COLO668 (cell line): Measurements from ENCODE around the gene RAB39A.
"Not testable (repeated sequence)": the region's sequence is repeated elsewhere in the genome, so short reads cannot be mapped to it uniquely, and the experiment has no call there.

Experiments
- DNase-seq: peaks from one replicate; lab custom pipeline; 2025; ENCODE audit not compliant: unreplicated experiment; lab: John Stamatoyannopoulos, UW

RAB39A gene, protein sequence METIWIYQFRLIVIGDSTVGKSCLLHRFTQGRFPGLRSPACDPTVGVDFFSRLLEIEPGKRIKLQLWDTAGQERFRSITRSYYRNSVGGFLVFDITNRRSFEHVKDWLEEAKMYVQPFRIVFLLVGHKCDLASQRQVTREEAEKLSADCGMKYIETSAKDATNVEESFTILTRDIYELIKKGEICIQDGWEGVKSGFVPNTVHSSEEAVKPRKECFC

DNA sequence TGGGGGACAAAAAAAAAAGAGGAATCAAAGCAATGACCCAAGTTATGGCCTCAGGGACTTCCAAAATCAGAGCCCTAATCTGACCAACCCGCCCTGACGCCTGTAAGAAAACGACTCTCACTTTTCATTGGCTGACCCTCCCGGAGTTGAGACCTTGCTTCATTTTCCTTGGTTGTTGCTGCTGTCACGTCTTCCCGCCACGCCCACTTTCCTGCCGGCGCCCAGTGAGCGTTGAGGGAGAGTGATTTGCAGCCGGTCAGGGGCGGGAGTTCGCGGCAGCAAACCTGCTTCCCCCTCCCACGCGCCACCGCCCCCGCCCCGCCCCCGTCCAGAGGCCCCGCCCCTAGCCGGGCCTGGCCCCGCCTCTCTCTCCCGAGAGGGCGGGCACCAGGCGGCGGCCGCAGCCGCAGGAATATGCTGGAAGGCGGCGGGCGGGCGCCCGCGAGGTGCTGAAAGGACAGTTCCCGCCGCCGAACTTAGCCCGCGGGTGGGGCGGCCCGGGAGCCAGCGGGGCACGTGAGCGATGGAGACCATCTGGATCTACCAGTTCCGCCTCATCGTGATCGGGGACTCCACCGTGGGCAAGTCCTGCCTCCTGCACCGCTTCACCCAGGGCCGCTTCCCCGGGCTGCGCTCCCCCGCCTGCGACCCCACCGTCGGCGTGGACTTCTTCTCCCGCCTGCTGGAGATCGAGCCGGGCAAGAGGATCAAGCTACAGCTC is at the start of gene RAB39A:
TSS of gene RAB39A (plus strand) at position 403 of the 721 bp plus-strand sequence. CDS start at position 524, 121 bp downstream.
- peak; percentile 96 for DNase-seq

DNA sequence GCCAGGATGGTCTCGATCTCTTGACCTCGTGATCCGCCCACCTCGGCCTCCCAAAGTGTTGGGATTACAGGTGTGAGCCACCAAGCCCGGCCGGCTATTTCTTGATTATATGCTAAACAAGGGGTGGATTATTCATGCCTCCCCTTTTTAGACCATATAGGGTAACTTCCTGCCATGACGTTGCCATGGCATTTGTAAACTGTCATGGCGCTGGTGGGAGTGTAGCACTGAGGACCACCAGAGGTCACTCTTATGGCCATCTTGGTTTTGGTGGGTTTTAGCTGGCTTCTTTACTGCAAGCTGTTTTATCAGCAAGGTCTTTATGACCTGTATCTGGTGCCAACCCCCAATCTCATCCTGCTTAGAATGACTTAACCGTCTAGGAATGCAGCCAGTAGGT is 46.8 kb upstream of the RAB39A start:
- not testable (repeated sequence) for DNase-seq

DNA sequence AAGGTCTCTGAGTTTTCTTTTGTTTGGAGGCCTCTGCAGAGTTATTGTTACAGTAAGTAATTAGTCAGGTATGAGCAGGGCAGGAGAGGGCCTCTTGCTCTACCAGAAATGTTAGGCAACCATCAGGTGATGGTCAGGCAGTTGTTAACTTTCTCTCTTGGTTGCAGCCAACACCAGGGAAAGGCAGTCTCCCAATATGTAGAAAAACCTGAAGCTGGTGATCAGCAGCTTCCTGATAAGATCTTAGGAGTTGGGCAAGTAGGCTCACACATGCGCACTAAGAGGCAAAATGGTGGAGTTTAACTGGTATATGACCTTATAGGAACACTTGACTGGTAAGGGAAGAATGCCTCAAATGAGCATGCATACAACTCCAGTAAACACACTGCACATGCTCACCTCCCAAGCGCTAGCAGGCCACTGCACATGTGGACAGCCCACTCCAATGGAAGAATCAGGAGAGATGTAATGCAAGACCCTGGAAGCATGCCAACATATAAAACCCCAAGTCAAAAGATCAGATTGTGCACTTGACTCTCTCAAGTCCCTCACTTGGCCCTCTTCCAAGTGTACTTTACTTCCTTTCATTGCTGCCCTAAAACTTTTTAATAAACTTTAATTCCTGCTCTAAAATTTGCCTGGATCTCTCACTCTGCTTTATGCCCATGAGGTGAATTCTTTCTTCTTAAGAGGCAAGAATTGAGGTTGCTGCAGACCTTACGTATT is 46.0 kb upstream of the RAB39A start:
- DNase-seq, result no peak

DNA sequence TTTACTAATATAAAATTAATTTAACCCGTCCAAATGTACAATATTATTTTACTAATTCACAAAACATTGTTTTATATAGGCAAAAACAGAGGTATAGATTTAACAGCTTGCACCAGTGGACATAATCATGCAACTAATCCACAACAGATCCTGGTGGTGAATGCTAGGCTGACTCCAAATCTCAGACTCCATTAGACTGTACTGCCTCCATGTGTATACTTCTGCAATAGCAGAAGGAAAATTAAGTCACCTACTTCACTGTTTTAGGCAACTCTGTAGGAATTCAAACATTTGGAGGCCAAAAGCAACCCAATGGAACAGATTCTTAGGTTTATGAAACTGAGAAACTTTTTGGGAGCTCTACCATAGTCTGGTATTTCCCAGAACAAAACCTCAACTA is 30.0 kb upstream of the RAB39A start:
- no peak for DNase-seq

DNA sequence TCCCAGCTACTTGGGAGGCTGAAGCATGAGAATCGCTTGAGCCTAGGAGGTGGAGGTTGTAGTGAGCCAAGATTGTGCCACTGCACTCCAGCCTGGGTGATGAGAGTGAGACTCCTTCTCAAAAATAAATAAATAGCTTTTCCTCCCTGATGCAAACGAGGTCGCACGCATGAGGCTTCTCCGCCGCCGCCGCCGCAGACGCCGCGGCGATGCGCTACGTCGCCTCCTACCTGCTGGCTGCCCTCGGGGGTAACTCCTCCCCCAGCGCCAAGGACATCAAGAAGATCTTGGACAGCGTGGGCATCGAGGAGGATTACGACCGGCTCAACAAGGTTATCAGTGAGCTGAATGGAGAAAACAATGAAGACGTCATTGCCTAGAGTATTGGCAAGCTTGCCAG is 20.0 kb upstream of the RAB39A start:
- no peak for DNase-seq

DNA sequence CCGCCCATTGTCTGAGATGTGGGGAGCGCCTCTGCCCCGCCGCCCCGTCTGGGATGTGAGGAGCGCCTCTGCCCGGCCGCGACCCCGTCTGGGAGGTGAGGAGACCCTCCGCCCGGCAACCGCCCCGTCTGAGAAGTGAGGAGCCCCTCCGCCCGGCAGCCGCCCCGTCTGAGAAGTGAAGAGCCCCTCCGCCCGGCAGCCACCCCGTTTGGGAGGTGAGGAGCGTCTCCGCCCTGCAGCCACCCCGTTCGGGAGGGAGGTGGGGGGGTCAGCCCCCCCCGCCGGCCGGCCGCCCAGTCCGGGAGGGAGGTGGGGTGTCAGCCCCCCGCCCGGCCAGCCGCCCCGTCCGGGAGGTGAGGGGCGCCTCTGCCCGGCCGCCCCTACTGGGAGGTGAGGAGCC is 15.8 kb upstream of the RAB39A start:
- not testable (repeated sequence) for DNase-seq

DNA sequence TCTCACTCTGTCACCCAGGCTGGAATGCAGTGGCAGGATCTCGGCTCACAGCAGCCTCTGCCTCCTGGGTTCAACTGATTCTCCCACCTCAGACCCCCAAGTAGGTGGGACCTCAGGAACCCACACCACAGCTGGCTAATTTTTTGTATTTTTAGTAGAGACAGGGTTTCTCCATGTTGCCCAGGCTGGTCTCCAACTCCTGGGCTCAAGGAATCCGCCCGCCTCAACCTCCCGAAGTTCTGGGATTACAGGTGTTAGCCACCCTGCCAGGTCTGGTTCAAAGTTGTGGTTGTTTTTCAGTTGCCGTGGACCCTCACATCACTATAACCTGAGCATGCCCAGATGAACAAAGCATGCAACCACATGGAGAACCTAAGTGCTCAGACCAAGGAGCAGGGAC is 13.0 kb upstream of the RAB39A start:
- no peak for DNase-seq

DNA sequence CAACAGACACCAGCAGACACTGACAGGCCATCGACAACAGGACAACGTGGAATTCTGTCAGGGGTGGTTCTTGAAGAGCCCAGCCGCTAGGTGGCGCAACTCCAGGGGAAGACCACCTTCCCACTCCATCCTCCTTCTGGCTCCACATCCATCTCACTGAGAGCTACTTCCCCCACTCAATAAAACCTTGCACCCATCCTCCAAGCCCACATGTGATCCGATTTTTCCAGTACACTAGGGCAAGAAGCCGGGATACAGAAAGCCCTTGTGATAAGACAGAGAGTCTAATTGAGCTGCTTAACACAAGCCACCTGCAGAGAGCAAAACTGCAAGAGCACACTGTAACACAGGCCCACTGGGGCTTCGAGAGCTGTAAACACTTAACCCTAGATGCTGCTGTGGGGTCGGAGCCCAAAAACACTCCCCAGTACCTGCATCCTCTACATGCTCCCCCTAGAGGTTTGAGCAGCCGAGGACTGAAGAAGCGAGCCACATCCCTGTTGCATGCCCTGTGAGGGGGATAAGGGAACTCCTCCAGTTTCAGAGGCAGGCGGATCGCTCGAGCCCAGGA is 11.5 kb upstream of the RAB39A start:
- peak; percentile 70 for DNase-seq

DNA sequence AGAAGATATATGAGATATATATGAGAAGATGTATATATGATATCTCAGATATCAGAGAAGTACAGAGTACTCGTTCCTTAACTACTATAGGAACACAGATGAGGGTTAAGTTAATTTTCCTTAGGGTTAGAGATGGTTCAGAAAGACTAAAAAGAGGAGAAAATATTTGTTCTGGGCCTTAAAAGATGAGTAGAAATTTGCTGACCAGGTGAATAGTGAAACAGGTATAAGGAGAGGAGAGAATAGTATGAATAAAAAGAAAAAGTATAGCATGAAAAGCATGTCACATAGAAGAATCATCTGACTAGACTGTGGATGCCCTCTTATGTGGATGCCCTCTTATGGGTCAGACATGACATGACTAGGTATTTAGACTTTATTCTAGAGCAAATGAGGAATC is 6.3 kb upstream of the RAB39A start:
- no peak for DNase-seq

DNA sequence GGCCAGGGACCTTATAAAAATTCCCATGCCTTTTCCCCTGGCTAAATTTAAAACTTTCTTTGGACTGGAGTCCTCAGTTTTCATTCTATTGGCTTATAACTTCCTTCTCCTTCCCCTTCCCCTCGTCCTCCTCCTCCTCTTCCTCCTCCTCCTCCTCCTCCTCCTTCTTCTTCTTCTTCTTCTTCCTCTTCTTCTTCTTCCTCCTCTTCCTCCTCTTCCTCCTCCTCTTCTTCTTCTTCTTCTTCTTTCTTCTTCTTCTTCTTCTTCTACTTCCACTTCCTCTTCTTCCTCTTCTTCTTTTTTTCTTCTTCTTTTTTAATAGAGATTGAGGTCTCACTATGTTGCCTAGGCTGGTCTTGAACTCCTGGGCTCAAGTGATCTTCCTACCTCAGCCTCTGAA is 4.7 kb upstream of the RAB39A start:
- not testable (repeated sequence) for DNase-seq

DNA sequence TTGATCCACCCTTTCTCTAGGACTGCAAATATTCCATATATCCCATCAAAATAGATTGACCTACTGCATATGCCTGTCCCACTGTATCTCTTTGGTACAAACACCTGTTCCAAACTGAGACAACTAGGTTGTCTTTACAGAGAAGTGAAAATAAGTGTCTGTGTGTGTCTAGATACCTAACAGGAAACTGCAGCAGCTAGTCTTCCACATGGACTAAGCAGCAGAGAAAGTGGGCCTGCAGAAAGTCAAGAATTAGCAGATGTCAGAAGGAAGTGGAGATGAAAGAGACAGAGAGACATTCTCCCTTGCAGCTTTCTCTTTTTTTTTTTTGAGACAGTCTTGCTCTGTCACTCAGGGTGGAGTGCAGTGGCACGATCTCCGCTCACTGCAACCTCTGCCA is 3.9 kb upstream of the RAB39A start:
- no peak for DNase-seq

DNA sequence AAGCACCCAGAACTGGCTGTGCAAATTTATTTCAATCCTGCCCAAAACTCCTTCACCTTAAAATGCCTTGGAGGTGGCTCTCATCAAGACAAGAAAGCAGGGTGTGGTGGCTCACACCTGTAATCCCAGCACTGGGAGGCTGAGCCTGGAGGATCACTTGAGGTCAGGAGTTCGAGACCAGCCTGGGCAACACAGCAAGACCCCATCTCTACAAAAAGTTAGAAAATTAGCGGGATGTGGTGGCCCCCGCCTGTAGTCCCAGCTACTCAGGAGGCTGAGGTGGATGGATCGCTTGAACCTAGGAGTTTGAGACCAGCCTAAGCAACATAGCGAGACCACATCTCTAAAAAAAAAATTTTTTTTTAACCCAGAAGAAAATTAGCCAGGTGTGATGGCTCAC is 689 bp upstream of the RAB39A start:
- no peak for DNase-seq

DNA sequence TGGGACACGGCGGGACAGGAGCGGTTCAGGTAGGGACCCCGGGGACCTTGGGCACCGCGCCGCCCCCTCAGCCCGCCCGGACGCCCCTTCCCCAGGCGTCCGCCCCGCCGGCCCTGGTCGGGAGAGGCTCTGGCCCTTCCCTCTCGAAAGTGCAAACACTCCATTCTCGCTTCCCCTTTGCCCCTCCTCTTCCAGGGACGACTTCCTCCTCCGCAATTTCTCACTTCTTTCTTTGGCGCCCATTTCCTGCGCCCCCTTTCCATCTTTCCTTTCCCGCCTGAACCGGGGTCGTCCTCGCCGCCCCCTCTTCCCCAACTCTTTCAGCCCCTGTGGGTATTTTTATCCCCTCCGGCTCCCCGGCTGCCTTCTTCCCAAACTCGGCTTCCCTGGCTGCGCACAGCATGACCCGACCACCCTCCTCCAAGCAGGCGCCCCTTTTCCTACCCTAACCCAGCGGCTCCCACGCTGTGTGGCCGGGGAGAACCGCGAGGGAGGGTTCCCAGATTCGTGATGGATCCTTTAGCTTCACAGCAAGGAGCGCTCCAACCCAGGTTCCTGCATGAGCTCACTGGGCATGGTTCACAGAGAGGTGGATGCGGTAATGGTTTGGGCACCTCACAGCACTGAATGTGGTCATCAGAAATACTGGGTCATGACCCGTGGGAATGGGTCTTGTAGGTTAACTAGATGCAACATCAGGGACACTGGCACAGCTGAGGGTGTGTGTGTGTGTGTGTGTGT is 689 bp downstream of the RAB39A start:
- peak; percentile 59 for DNase-seq

DNA sequence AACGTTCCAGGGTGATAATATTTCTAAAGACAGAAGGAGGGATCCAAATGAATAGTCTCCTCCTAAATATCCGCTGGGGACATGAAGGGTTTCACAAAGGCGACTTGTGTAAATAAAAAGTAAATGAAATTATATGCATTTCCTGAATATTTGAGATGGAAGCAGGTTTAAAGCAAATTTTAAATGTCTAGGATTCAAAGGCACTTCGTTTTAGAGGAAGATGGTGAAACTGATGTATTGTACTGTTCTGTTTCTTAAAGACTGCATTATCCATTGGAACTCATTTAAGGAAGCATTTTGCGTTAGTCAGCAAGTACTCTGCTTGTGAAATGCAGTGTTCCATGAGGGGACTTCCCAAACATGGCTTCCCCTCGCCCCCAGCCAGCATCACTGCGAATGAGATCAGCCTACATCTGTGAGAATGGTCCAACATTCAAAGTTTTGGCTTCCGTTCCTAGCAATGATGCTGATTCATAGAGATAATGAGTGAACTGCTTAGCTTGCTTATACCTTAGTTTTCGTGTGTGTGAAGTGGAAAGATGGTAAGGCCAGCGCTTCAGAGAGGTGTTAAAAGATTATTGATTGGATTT is 1.5 kb downstream of the RAB39A start:
- DNase-seq, result peak; percentile 28

DNA sequence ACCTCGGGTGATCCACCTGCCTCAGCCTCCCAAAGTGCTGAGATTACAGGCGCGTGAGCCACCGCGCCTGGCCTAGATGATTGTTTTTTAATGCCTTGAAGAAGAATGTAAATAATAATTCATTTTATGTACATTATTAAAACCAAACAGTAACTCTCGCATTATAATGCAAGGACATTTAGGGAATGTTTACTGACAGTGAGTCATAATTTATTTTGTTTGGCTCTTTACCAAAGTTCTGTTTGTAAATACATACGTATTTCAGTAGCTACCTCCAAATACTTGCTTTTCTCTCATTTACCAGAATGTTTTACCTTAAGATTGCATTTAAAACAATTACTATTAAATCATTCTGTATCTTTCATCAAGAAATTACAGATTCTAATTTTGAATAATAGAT is 3.0 kb downstream of the RAB39A start:
- DNase-seq, result no peak

DNA sequence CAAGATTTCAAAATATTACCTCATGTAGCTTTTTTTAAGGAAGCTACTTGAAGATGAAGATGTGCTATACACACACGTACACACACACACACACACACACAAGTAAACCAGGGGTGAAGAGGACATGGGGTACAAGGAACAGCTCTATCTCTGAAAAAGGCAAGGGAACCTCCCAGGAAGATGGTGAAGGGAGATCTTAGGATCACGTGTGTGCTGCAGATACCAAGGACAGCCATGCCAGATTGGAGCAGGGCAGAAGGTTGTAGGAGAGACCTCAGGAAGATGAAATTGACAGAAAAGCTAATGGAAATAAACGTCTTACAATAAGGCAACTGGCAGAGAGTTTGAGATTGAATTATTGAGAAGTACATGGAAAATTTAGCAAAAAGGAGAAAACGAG is 19.7 kb downstream of the RAB39A start:
- DNase-seq, result no peak

DNA sequence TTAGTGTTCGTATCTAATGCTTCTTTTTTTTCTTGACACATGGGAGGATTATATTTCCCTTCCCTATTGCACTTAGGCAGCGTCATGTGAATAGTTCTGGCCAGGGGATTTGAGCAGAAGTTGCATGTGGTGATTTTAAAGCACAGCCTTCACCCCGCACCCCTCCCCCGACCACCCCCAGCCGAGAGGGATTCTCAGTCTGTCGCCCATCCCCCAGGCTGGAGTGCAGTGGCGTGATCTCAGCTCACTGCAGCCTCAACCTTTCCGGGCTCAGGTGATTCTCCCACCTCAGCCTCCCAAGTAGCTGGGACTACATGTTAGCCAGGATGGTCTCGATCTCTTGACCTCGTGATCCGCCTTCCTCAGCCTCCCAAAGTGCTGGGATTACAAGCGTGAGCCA is 20.1 kb downstream of the RAB39A start:
- not testable (repeated sequence) for DNase-seq

DNA sequence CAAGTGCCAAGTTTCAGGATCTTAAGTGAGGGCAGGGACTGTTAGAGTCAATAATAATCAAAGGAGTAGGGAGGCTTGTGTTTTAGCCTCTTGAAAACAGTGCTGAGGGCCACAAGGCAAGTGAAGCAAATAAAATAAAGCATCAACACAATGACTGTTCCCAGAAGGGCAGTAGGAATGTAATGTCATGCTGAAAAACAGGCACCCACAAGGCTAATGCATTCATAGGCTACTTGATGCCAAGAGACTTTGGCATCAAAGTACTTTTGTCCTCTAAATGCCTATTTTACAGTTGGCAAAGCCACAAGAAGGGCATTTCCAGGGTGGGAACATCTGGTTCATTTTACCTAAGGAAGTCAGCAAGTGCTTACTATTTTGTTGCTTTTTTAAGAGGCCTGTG is 22.9 kb downstream of the RAB39A start:
- no peak for DNase-seq

DNA sequence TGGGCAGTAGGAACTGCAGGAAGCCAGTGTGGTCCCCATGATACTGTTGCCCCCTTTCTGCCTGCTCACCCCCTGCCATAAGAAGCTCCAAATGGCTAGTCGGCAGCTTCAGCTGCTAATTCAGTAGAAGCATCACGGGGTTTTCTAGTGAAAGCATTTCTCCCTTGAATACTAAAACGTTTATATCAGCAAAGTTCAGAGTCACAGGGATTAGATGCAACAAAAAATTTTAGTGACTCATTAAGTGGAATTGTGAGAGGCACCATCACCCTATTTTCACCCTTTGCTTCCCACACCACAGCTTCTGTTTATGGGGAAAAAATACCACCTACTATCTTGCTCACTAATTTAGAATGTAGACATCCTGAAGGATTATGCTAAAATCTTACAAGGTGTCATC is 25.2 kb downstream of the RAB39A start:
- no peak for DNase-seq

DNA sequence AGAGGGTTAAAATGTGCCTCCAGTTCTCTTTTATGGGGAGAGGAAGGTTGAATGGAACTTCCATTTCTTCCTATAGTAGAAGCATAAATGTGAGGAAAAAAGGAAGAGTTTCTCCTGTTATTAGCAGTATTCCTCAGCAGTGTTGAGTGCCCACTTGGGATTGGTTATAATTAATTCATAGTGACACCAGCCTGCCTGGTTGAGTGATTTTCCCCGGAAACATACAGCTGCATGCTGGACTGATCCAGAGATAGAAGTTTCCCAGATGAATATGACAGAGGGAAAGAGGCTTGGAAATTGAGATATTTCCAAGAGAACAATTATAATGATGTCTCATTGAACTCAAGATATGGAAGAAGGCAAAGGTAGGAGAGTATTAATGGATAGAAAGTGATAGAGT is 28.3 kb downstream of the RAB39A start:
- DNase-seq, result no peak

DNA sequence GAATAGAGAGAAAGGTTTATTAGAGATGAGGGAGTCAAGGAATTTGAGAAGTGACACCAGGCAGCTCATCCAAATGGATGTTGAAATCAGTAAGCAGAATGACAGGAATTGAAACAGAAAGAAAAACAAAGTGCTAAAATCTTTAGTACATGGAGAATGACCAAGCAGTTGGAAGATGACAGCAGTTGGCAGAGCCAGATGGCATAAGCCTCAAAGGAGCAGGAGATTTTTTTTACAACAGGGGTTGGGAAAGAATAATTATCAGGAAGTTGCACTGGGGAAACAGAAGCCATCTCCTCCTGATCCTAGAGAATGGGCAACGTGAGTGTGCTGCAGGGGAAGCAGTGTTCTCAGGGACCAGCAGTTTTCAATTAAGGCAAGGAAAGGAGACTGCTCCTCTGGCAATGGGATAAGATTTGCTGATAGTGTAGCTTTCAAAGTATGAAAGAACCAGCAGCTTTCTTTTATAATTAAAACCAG is 28.9 kb downstream of the RAB39A start:
- DNase-seq, result no peak
